ENCODE data around the gene SKA1. TPM values are rescaled to one million over a fixed set of nuclear protein-coding genes. Genes with fewer than 3 reads are reported as not detected.

The SKA1 gene
- total RNA-seq, 1 experiment from 2014 or later, result 20.6 TPM

DNA sequence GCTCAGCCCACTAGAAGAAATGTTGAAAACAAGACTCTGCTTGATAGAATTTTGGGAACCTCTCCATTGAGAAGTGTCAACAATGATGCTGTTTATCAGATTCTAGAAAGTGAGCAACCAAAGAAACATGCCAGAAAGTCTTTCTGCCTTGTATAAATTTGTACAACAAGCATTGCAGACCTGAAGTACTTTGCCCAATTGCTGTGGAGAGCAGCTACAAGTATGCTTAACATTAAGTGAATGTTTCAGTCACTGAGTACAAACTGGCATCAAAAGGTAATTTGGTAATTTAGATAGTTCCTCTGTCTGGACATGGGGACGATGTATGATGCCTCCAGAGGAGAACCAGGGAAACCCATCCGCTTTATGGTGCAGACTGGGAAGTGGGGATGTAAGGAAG, 33.4 kb upstream of the SKA1 start:
- Histone ChIP-seq H3K27ac (ENCODE audit: insufficient read length, low read depth, low read length) (no peak overlapping the region), H3T11ph (ENCODE audit: low read length) (no peak overlapping the region), H2BK20ac (ENCODE audit: low read depth, low read length, poor library complexity, severe bottlenecking) (no peak overlapping the region), H2BK15ac (ENCODE audit: low read depth, low read length) (no peak overlapping the region), H3K4me2 (ENCODE audit: insufficient read depth, insufficient read length, low read length) (no peak overlapping the region), H4K5ac (ENCODE audit: insufficient read length, low read depth, low read length) (no peak overlapping the region), H4K20me1 (ENCODE audit: control insufficient read depth, insufficient read depth, insufficient read length) (no peaks in the 10 kb centered on the region), H3K23ac (ENCODE audit: insufficient read length, low read depth, low read length) (no peak overlapping the region), H2AK5ac (ENCODE audit: insufficient read length, low read length) (no peak overlapping the region), H3K4ac (ENCODE audit: low read depth, low read length) (no peak overlapping the region), H3K18ac (ENCODE audit: insufficient read length, low read depth, low read length) (no peak overlapping the region), H3K14ac (ENCODE audit: insufficient read depth, low read length) (no peak overlapping the region), H4K8ac (replicated peaks; ENCODE audit: insufficient read length, low read depth, low read length) (no peak overlapping the region), H3K4me1 (ENCODE audit: insufficient read depth, low read length) (no peaks in the 10 kb centered on the region), H4K91ac (ENCODE audit: insufficient read length, low read depth, low read length) (no peak overlapping the region), H3K9me3 (ENCODE audit: control insufficient read depth, low read depth, low read length) (no peaks in the 10 kb centered on the region), H2BK5ac (ENCODE audit: insufficient read length, low read length) (no peak overlapping the region), H2BK120ac (ENCODE audit: low read depth, low read length, poor library complexity, severe bottlenecking) (no peak overlapping the region), H2AFZ (ENCODE audit: low read length) (no peak overlapping the region), H3K23me2 (ENCODE audit: insufficient read length, low read depth, low read length, poor library complexity, severe bottlenecking) (no peaks in the 10 kb centered on the region), H3K9ac (ENCODE audit: extremely low read depth, insufficient read length, low read length) (no peak overlapping the region), H3K56ac (ENCODE audit: insufficient read length, low read depth, low read length) (no peak overlapping the region), H3K79me2 (ENCODE audit: insufficient read depth, low read length) (no peaks in the 10 kb centered on the region), H3K79me1 (ENCODE audit: insufficient read depth, low read depth, low read length, poor library complexity, severe bottlenecking) (no peaks in the 10 kb centered on the region), H2BK12ac (ENCODE audit: insufficient read length, low read depth, low read length) (no peak overlapping the region), H3K27me3 (ENCODE audit: insufficient read depth, low read length) (no peaks in the 10 kb centered on the region)
- Mint-ChIP-seq H3K4me1 (peaks cover 6 to 14% of the 10 kb centered on the region in 2 experiments; a peak in 2 of 4 replicates), H3K4me3 (no peak overlapping the region), H3K27ac (no peak overlapping the region), H3K9me3 (no peaks in the 10 kb centered on the region; a peak in 1 of 5 replicates), H3K27me3 (ENCODE audit: low read depth) (no peaks in the 10 kb centered on the region; the same call in 1 of the 2 replicates), H3K36me3 (ENCODE audit: insufficient read depth in 1 of 3, low read depth in 3 of 3) (no peaks in the 10 kb centered on the region)
- WGBS (ENCODE audit: extremely low coverage, insufficient read length, low lambda C conversion rate), result no CpG with 5 or more reads among the region's 2 CpGs
- DNase-seq, result no peak
- TF ChIP-seq CTCF (conservative IDR thresholded peaks at IDR 0.05), result no peak
